ENCODE measurements around the gene TBC1D5. TPM values are rescaled to one million over a fixed set of nuclear protein-coding genes. Genes with fewer than 3 reads are reported as not detected.

The TBC1D5 gene
- total RNA-seq, 3 donors from 2014 or later, result 70.1 to 109 (median 90.1) TPM

DNA sequence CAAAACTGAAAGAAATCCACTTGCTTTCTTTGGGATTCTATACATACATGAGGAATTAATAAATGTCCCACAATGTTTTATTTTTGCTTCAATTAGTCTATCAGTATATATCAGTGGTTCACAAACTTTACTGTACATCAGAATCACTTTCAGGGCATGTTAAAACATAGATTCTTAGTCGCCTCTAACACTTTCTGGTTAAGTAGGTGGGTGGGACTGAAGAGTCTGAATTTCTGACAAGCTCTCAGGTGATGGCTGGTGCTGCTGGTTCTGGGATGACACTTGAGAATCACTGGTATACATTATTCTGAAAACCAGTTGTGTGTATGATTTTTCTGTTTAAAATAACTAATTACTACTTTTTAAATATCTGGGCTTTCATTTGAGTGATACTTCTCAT is 393.3 kb downstream of the TBC1D5 start:
- TF ChIP-seq, protein P1, sequence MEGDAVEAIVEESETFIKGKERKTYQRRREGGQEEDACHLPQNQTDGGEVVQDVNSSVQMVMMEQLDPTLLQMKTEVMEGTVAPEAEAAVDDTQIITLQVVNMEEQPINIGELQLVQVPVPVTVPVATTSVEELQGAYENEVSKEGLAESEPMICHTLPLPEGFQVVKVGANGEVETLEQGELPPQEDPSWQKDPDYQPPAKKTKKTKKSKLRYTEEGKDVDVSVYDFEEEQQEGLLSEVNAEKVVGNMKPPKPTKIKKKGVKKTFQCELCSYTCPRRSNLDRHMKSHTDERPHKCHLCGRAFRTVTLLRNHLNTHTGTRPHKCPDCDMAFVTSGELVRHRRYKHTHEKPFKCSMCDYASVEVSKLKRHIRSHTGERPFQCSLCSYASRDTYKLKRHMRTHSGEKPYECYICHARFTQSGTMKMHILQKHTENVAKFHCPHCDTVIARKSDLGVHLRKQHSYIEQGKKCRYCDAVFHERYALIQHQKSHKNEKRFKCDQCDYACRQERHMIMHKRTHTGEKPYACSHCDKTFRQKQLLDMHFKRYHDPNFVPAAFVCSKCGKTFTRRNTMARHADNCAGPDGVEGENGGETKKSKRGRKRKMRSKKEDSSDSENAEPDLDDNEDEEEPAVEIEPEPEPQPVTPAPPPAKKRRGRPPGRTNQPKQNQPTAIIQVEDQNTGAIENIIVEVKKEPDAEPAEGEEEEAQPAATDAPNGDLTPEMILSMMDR (IDR thresholded peaks at IDR 0.05), result no peak
- TF ChIP-seq POLR2A (IDR thresholded peaks at IDR 0.05) (no peak), POLR2AphosphoS5 (IDR thresholded peaks at IDR 0.05) (no peak)
- Histone ChIP-seq H3K27me3 (no peaks in the 10 kb centered on the region), H3K4me3 (no peak overlapping the region), H3K9me3 (no peaks in the 10 kb centered on the region), H3K27ac (no peak overlapping the region), H3K36me3 (no peaks in the 10 kb centered on the region), H3K4me1 (no peaks in the 10 kb centered on the region)
- no peak for DNase-seq (ENCODE audit: low spot score in 2 of 2)
- intact Hi-C loops (cut with DNase I; ENCODE audit: low total_unique reads), result no loop called here

DNA sequence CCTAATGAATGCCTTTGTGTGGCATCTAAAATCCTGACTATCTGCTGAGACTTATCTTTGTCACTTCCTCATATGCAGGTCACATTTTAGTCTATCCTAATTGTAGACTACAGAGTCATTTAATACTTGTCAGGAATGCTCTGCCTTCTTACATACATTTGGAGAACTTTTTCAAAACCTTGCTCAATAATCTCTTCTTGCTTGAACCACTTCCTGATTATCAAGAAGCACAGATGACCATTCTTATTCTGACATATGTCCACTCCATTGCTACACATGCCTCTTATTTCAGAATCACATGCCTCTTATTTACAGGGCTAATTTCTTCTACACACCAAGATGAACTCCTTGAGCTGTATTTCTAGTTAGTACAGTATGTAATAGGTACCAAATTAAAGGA is 400.3 kb downstream of the TBC1D5 start:
- intact Hi-C loops (cut with DNase I; ENCODE audit: low total_unique reads), result no loop called here
- Histone ChIP-seq H3K9me3 (no peaks in the 10 kb centered on the region), H3K36me3 (no peaks in the 10 kb centered on the region), H3K27ac (no peak overlapping the region), H3K4me3 (no peak overlapping the region), H3K4me1 (no peaks in the 10 kb centered on the region), H3K27me3 (no peaks in the 10 kb centered on the region)
- DNase-seq (ENCODE audit: low spot score in 2 of 2), result no peak
- TF ChIP-seq POLR2AphosphoS5 (IDR thresholded peaks at IDR 0.05), result no peak

DNA sequence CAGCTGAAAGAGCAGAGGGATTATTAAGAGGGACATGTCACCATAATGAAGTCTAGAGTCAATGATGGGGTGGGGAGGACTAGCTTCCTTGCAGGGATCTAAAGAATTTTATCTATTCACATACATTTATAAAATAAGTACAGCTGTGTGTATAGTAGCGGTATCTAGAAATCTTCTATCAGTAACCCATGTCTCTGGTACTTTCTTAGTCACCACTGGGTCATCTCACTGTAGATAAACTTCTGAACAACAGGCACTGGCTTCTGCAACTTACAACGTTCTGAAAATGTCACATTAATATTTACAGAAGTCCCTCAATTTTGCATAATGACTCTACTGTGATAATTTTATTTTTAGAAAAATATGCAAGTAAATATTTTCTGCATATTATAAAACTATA is 401.7 kb downstream of the TBC1D5 start:
- Histone ChIP-seq H3K27me3 (no peaks in the 10 kb centered on the region), H3K36me3 (no peaks in the 10 kb centered on the region), H3K27ac (no peak overlapping the region), H3K4me3 (no peak overlapping the region), H3K9me3 (no peaks in the 10 kb centered on the region), H3K4me1 (no peaks in the 10 kb centered on the region)
- TF ChIP-seq, protein P1 (IDR thresholded peaks at IDR 0.05), result no peak
- no peak for TF ChIP-seq POLR2A (IDR thresholded peaks at IDR 0.05)
- TF ChIP-seq POLR2AphosphoS5 (IDR thresholded peaks at IDR 0.05), result no peak
- intact Hi-C loops (cut with DNase I; ENCODE audit: low total_unique reads), result no loop called here
- DNase-seq (ENCODE audit: low spot score in 2 of 2), result no peak

DNA sequence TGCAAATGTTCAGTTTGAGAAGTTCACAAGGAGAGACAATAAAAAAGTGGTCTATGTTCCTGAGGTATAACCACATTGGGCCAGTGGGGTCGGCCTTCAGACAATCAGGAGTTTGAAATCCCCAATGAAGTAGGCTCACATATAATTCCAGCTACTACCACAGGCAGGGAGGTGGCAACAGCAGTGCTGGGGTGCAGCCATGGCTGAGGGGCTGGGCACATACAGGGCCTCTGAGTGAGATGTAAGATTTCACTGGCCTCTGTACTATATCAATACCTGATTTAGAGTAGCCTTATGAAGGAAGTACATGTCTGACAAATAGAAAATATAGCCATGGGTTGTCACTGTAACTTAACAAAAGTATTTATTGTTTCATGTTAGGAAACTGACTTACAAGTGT is 402.2 kb downstream of the TBC1D5 start:
- no peaks in the 10 kb centered on the region for H3K4me1 ChIP-seq
- TF ChIP-seq, protein P1 (IDR thresholded peaks at IDR 0.05), result no peak
- TF ChIP-seq POLR2A (IDR thresholded peaks at IDR 0.05), result no peak
- TF ChIP-seq POLR2AphosphoS5 (IDR thresholded peaks at IDR 0.05), result no peak
- H3K36me3 ChIP-seq, result no peaks in the 10 kb centered on the region
- no peak for DNase-seq (ENCODE audit: low spot score in 2 of 2)
- H3K9me3 ChIP-seq, result no peaks in the 10 kb centered on the region
- no peaks in the 10 kb centered on the region for H3K27me3 ChIP-seq
- no peak overlapping the region for H3K4me3 ChIP-seq
- no peak overlapping the region for H3K27ac ChIP-seq
- intact Hi-C loops (cut with DNase I; ENCODE audit: low total_unique reads), result no loop called here

DNA sequence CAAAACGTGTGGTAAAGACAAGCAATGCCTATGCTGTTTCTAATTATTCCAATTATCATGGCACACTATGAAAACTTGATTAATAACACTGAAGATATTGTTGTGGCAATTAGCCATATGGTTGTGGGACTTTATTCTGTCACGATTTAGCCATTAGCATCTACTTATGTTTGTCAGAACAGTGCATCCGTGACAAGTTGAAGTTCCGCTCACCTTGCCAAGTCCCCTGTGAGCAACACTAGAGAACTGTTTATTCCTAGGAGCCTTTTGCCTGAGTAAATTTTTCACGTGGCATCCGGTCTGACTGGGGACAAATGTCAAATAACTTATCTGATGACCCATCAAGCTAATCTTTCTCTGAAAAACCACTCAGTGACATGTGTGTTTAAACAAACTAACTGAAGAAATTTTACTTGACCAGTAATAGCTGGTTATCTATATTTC is 403.3 kb downstream of the TBC1D5 start:
- DNase-seq (ENCODE audit: low spot score in 2 of 2), result no peak

DNA sequence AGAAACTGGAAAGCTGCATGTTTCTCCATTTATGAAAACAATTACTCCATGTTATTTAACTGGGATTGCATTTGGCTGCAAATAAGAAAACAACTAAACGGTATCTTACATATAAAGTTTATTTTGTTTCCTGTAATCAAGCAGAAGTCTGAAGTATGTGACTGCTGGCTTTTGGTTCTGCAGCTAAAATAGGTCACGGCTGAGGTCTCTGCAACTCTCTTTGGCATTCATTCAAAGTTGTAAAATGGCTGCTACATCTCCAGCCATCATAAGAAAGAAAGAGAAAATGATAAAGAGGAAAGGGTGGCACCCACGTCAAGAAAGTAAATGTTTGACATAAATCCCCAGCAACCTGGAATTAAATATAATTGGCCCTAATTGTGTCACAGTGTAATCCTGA is 406.1 kb downstream of the TBC1D5 start:
- Histone ChIP-seq H3K36me3 (no peaks in the 10 kb centered on the region), H3K4me3 (no peak overlapping the region), H3K9me3 (no peaks in the 10 kb centered on the region), H3K4me1 (no peaks in the 10 kb centered on the region), H3K27me3 (no peaks in the 10 kb centered on the region), H3K27ac (no peak overlapping the region)
- intact Hi-C loops (cut with DNase I; ENCODE audit: low total_unique reads), result no loop called here
- TF ChIP-seq, protein P1 (IDR thresholded peaks at IDR 0.05), result no peak
- TF ChIP-seq POLR2AphosphoS5 (IDR thresholded peaks at IDR 0.05), result no peak
- no peak for DNase-seq (ENCODE audit: low spot score in 2 of 2)

More for the DNA sequence above, 403.3 kb downstream of the TBC1D5 start:
- H3K9me3 ChIP-seq, result no peaks in the 10 kb centered on the region
- intact Hi-C loops (cut with DNase I; ENCODE audit: low total_unique reads), result no loop called here
- H3K36me3 ChIP-seq, result no peaks in the 10 kb centered on the region
- H3K27me3 ChIP-seq, result no peaks in the 10 kb centered on the region
- TF ChIP-seq POLR2A (IDR thresholded peaks at IDR 0.05), result no peak
- H3K27ac ChIP-seq, result no peak overlapping the region
- no peaks in the 10 kb centered on the region for H3K4me1 ChIP-seq
- H3K4me3 ChIP-seq, result no peak overlapping the region

Data from breast epithelium (tissue), 4 donors.